HPDE6-E6E7 (cell line): Measurements from ENCODE around the gene ENHO.

Experiments used
- DNase-seq: peaks from one replicate; pipeline ENCODE4 v3.0.0; 2011; ENCODE audit warnings: missing footprints; ENCODE audit errors: extremely low spot score

The ENHO gene

GRCh38 chr9:34524349-34524748, 1.6 kb upstream of the ENHO start:
- DNase-seq, result no peak

- DNase-seq, result no peak
These were observed 501 bp downstream of the ENHO start for GRCh38 chr9:34522091-34522887.

- no peak for DNase-seq
These were observed 1.3 kb downstream of the ENHO start for GRCh38 chr9:34521406-34522045.

GRCh38 chr9:34520505-34521385, 2.0 kb downstream of the ENHO start:
- DNase-seq, result no peak

- no peak for DNase-seq
These were observed 2.7 kb downstream of the ENHO start for GRCh38 chr9:34520096-34520495.

- no peak for DNase-seq
These were observed 3.3 kb downstream of the ENHO start for GRCh38 chr9:34519321-34520020.

GRCh38 chr9:34518896-34519295, 3.9 kb downstream of the ENHO start:
- no peak for DNase-seq

GRCh38 chr9:34518110-34518616, 4.6 kb downstream of the ENHO start:
- DNase-seq, result no peak

GRCh38 chr9:34517185-34517584, 5.6 kb downstream of the ENHO start:
- no peak for DNase-seq

- DNase-seq, result no peak
These were observed 6.8 kb downstream of the ENHO start for GRCh38 chr9:34515959-34516358.

- DNase-seq, result no peak
These were observed 8.0 kb downstream of the ENHO start for GRCh38 chr9:34514816-34515215.

- DNase-seq, result no peak
These were observed 8.4 kb downstream of the ENHO start for GRCh38 chr9:34514401-34514800.

GRCh38 chr9:34513567-34514214, 9.1 kb downstream of the ENHO start:
- DNase-seq, result no peak

GRCh38 chr9:34512131-34513078, 10.4 kb downstream of the ENHO start:
- no peak for DNase-seq

GRCh38 chr9:34510497-34511468, 12.0 kb downstream of the ENHO start:
- no peak for DNase-seq

GRCh38 chr9:34508951-34509350, 13.8 kb downstream of the ENHO start:
- DNase-seq, result no peak

- DNase-seq, result no peak
These were observed 14.3 kb downstream of the ENHO start for GRCh38 chr9:34508463-34508862.

- DNase-seq, result no peak
These were observed 14.8 kb downstream of the ENHO start for GRCh38 chr9:34507966-34508365.

- no peak for DNase-seq
These were observed 15.2 kb downstream of the ENHO start for GRCh38 chr9:34507556-34507955.
